ENCODE data around the gene TCHHL1.

GRCh38 chr1:152110860-152111514, 22.1 kb upstream of the TCHHL1 start:
- no peak for TF ChIP-seq POLR2AphosphoS5 (IDR thresholded peaks at IDR 0.05; ENCODE audit: low read depth, low read length)
- no peak for TF ChIP-seq SIN3A (IDR thresholded peaks at IDR 0.05; ENCODE audit: borderline replicate concordance, insufficient read depth, low read length)
- TF ChIP-seq REST (IDR thresholded peaks at IDR 0.05; ENCODE audit: insufficient read depth in 1 of 2, low read depth in 2 of 2, low read length in 2 of 2) = no peak
- no peak for TF ChIP-seq TAF1 (IDR thresholded peaks at IDR 0.05; ENCODE audit: borderline replicate concordance, insufficient read depth, low read length)
- TF ChIP-seq FOXP2 (optimal IDR thresholded peaks at IDR 0.05; ENCODE audit: borderline replicate concordance, extremely low read depth, extremely low read length, insufficient read depth) = no peak
